ENCODE results near the gene NSMCE1. TPM values are rescaled to one million over a fixed set of nuclear protein-coding genes. Genes with fewer than 3 reads are reported as not detected.
"Not testable (repeated sequence)": the region's sequence is repeated elsewhere in the genome, so short reads cannot be mapped to it uniquely, and the experiment has no call there.

Gene NSMCE1
- total RNA-seq, 1 experiment from 2014 or later = 19.3 TPM

- Histone ChIP-seq H2BK120ac (ENCODE audit: low read depth, low read length, poor library complexity, severe bottlenecking) (no peak overlapping the region), H3K4me1 (ENCODE audit: insufficient read depth, low read length) (no peaks in the 10 kb centered on the region), H2BK5ac (ENCODE audit: insufficient read length, low read length) (no peak overlapping the region), H3K4ac (ENCODE audit: low read depth, low read length) (no peak overlapping the region), H2BK15ac (ENCODE audit: low read depth, low read length) (no peak overlapping the region), H3K56ac (ENCODE audit: insufficient read length, low read depth, low read length) (no peak overlapping the region), H3K79me2 (ENCODE audit: insufficient read depth, low read length) (no peaks in the 10 kb centered on the region), H3K4me2 (ENCODE audit: insufficient read depth, insufficient read length, low read length) (no peak overlapping the region), H4K8ac (replicated peaks; ENCODE audit: insufficient read length, low read depth, low read length) (no peak overlapping the region), H4K5ac (ENCODE audit: insufficient read length, low read depth, low read length) (no peak overlapping the region), H3K23ac (ENCODE audit: insufficient read length, low read depth, low read length) (no peak overlapping the region), H3K27ac (ENCODE audit: insufficient read length, low read depth, low read length) (no peak overlapping the region), H2AK5ac (ENCODE audit: insufficient read length, low read length) (no peak overlapping the region), H3K79me1 (ENCODE audit: insufficient read depth, low read depth, low read length, poor library complexity, severe bottlenecking) (no peaks in the 10 kb centered on the region), H2BK12ac (ENCODE audit: insufficient read length, low read depth, low read length) (no peak overlapping the region), H4K91ac (ENCODE audit: insufficient read length, low read depth, low read length) (no peak overlapping the region), H2AFZ (ENCODE audit: low read length) (no peak overlapping the region), H3K9ac (ENCODE audit: extremely low read depth, insufficient read length, low read length) (no peak overlapping the region), H2BK20ac (ENCODE audit: low read depth, low read length, poor library complexity, severe bottlenecking) (no peak overlapping the region), H3T11ph (ENCODE audit: low read length) (no peak overlapping the region), H3K23me2 (ENCODE audit: insufficient read length, low read depth, low read length, poor library complexity, severe bottlenecking) (no peaks in the 10 kb centered on the region), H3K18ac (ENCODE audit: insufficient read length, low read depth, low read length) (no peak overlapping the region), H3K14ac (ENCODE audit: insufficient read depth, low read length) (no peak overlapping the region), H3K9me3 (ENCODE audit: control insufficient read depth, low read depth, low read length) (no peaks in the 10 kb centered on the region), H3K27me3 (ENCODE audit: insufficient read depth, low read length) (no peaks in the 10 kb centered on the region), H4K20me1 (ENCODE audit: control insufficient read depth, insufficient read depth, insufficient read length) (no peaks in the 10 kb centered on the region)
- H3K36me3 Mint-ChIP-seq (ENCODE audit: insufficient read depth in 1 of 3, low read depth in 3 of 3) = peaks cover 0 to 2% (median 0%) of the 10 kb centered on the region in 3 experiments; a peak in 2 of 7 replicates
- H3K9me3 Mint-ChIP-seq = no peaks in the 10 kb centered on the region
- no peak for TF ChIP-seq CTCF (conservative IDR thresholded peaks at IDR 0.05)
- H3K27me3 Mint-ChIP-seq (ENCODE audit: low read depth) = no peaks in the 10 kb centered on the region
- WGBS (ENCODE audit: extremely low coverage, insufficient read length, low lambda C conversion rate) = no CpG with 5 or more reads among the region's 8 CpGs
- peak; percentile 1 for DNase-seq
- H3K27ac Mint-ChIP-seq = no peak overlapping the region
- peaks cover 2 to 4% of the 10 kb centered on the region in 2 experiments; a peak in 3 of 4 replicates for H3K4me1 Mint-ChIP-seq
- no peak overlapping the region for H3K4me3 Mint-ChIP-seq
Observed at GRCh38 chr16:27251541-27252205, 16.9 kb downstream of the NSMCE1 start.

GRCh38 chr16:27248886-27249285 lies 19.7 kb downstream of the NSMCE1 start:
- not testable (repeated sequence) for H2AK5ac ChIP-seq (ENCODE audit: insufficient read length, low read length); H3K56ac ChIP-seq (ENCODE audit: insufficient read length, low read depth, low read length); H3K27me3 Mint-ChIP-seq (ENCODE audit: low read depth); H3K9me3 Mint-ChIP-seq; H3K79me1 ChIP-seq (ENCODE audit: insufficient read depth, low read depth, low read length, poor library complexity, severe bottlenecking); DNase-seq; H3K18ac ChIP-seq (ENCODE audit: insufficient read length, low read depth, low read length); H3K4me1 ChIP-seq (ENCODE audit: insufficient read depth, low read length); H3K9me3 ChIP-seq (ENCODE audit: control insufficient read depth, low read depth, low read length); H3K4ac ChIP-seq (ENCODE audit: low read depth, low read length); H3K27me3 ChIP-seq (ENCODE audit: insufficient read depth, low read length); H2AFZ ChIP-seq (ENCODE audit: low read length); H4K91ac ChIP-seq (ENCODE audit: insufficient read length, low read depth, low read length); H2BK15ac ChIP-seq (ENCODE audit: low read depth, low read length); H3K36me3 Mint-ChIP-seq (ENCODE audit: insufficient read depth in 1 of 3, low read depth in 3 of 3); H4K20me1 ChIP-seq (ENCODE audit: control insufficient read depth, insufficient read depth, insufficient read length); H4K5ac ChIP-seq (ENCODE audit: insufficient read length, low read depth, low read length); H3K27ac ChIP-seq (ENCODE audit: insufficient read length, low read depth, low read length); H3K27ac Mint-ChIP-seq; H3K9ac ChIP-seq (ENCODE audit: extremely low read depth, insufficient read length, low read length); H2BK5ac ChIP-seq (ENCODE audit: insufficient read length, low read length); H3T11ph ChIP-seq (ENCODE audit: low read length); H3K79me2 ChIP-seq (ENCODE audit: insufficient read depth, low read length); H3K4me1 Mint-ChIP-seq; H2BK12ac ChIP-seq (ENCODE audit: insufficient read length, low read depth, low read length); H3K23ac ChIP-seq (ENCODE audit: insufficient read length, low read depth, low read length); H2BK120ac ChIP-seq (ENCODE audit: low read depth, low read length, poor library complexity, severe bottlenecking); H3K23me2 ChIP-seq (ENCODE audit: insufficient read length, low read depth, low read length, poor library complexity, severe bottlenecking); H3K4me2 ChIP-seq (ENCODE audit: insufficient read depth, insufficient read length, low read length); H3K4me3 Mint-ChIP-seq; H2BK20ac ChIP-seq (ENCODE audit: low read depth, low read length, poor library complexity, severe bottlenecking); H4K8ac ChIP-seq (replicated peaks; ENCODE audit: insufficient read length, low read depth, low read length); H3K14ac ChIP-seq (ENCODE audit: insufficient read depth, low read length)
- WGBS (ENCODE audit: extremely low coverage, insufficient read length, low lambda C conversion rate) = no CpG with 5 or more reads among the region's 4 CpGs

All from H9 (cell line).